Measurements from ENCODE around the gene OSBPL5.
"Not testable (repeated sequence)": the region's sequence is repeated elsewhere in the genome, so short reads cannot be mapped to it uniquely, and the experiment has no call there.

Gene OSBPL5

GRCh38 chr11:3123761-3124733 is 41.1 kb downstream of the OSBPL5 start:
- DNase-seq (ENCODE audit: low read depth in 2 of 3, low spot score in 2 of 3), result no peak

- no peak for DNase-seq (ENCODE audit: low read depth in 2 of 3, low spot score in 2 of 3)
Observed at GRCh38 chr11:3123305-3123704, 41.8 kb downstream of the OSBPL5 start.

DNA sequence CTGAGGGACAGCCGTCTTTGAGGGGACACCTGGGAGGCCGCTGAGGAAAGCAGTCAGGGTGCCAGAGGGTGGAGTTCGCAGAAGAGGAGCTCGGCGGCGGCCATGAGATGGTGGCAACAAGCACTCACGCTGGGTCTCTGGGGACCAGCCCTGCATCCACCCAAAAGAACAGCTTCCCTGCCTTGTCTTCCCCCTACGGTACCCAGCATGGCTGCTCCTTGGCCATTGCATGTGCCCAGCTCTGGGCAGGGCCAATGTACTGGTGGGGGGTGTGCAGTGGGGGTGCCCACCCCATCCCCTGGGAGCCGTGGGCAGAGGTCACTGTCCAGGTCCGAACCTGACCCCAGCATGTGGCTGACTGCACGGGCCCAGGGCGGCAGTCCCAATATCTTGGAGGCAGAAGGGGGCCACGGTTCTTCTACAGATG is 42.3 kb downstream of the OSBPL5 start:
- DNase-seq (ENCODE audit: low read depth in 2 of 3, low spot score in 2 of 3), result no peak

- no peak for DNase-seq (ENCODE audit: low read depth in 2 of 3, low spot score in 2 of 3)
Observed at GRCh38 chr11:3121931-3122774, 43.0 kb downstream of the OSBPL5 start.

GRCh38 chr11:3121416-3121815 is 43.7 kb downstream of the OSBPL5 start:
- no peak for DNase-seq (ENCODE audit: low read depth in 2 of 3, low spot score in 2 of 3)

GRCh38 chr11:3120071-3120792 is 44.9 kb downstream of the OSBPL5 start:
- no peak for DNase-seq (ENCODE audit: low read depth in 2 of 3, low spot score in 2 of 3)

DNA sequence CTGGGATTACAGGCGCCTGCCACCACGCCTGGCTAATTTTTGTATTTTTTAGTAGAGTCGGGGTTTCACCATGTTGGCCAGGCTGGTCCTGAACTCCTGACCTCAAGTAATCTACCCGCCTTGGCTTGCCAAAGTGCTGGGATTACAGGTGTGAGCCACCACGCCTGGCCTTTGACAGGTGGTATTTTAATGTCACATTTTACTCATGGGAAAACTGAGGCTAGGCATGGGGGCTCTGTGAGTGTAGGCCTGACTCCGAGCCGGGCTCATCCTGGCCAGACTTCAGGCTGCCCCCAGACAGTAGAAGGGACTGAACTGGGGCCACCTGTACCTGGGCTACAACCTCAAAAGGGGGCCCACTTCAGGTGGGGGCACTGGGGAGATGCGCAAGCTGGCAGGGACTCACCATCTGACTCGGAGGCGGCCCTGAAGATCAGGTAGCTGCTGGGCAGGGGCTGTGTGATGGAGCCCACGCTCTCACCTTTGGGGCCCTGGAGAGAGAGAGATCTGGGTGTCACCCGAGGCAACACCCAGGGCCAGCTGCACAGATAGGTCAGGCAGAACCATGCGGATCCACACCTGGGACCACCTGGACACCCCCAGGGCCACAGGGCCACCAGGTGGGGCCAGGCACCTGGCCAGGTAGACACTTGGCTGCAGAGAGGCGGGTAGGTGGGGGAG is 45.8 kb downstream of the OSBPL5 start:
- DNase-seq (ENCODE audit: low read depth in 2 of 3, low spot score in 2 of 3), result no peak

DNA sequence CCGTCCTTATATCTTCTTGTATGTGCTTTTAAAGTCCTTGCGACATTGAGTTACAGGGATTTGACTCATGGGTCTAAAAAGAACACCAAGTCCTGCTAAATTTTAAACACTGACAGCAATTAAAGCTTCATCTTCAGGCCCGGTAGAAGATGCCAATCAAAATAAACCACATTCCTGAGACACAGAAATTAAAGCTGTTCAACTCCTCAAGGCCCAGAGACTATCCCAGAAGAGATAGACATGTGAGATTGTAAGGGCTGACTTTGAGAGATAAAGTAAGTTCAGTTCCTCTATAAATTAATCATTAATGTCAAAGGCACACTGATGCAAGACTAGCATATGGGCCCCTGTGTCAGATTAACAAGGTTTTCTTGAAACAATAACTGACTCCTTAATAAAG is 49.8 kb downstream of the OSBPL5 start:
- DNase-seq (ENCODE audit: low read depth in 2 of 3, low spot score in 2 of 3), result no peak

- not testable (repeated sequence) for DNase-seq (ENCODE audit: low read depth in 2 of 3, low spot score in 2 of 3)
Observed at GRCh38 chr11:3113661-3114060, 51.4 kb downstream of the OSBPL5 start.

GRCh38 chr11:3111919-3112690 is 53.0 kb downstream of the OSBPL5 start:
- DNase-seq (ENCODE audit: low read depth in 2 of 3, low spot score in 2 of 3), result no peak

GRCh38 chr11:3111466-3111865 is 53.6 kb downstream of the OSBPL5 start:
- no peak for DNase-seq (ENCODE audit: low read depth in 2 of 3, low spot score in 2 of 3)

DNA sequence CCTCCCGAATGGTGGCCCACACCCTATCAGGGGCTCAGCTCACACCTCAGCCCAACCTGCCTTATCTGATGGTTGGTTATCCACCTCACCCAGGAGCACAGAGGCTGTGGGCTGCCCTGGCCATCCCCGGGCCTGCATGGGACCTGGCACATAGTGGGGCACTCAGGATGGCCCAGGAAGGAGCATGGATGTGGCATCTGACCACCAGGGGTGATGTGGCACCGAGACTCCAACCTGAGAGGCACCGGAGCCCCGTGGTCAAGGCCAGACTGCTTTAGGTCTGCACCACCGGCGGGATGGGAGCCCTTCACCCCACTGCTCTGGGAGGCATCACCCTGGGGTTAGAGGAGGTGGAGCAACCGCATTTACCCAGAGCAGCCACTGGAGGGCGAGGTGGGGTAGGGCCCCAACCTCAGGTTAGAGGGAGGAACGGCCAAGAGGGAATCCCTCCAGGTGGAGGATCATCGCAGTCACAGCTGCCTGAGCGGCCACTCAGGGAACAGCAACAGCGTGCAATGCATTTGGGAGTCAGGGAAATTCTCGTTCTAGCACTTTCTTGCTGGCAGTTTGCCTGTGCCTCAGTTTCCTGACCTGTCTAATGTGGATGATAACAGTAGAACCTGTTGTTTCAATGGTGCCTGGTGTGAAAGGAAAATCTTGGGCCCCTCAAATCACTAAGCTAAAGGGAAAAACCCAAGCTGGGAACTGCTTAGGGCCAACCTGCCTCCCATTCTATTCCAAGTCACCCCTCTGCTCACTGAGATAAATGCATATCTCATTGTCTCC is 55.0 kb downstream of the OSBPL5 start:
- peak in 1 of 3 experiments; percentile 15 for DNase-seq (ENCODE audit: low read depth in 2 of 3, low spot score in 2 of 3)

GRCh38 chr11:3109434-3109833 is 55.7 kb downstream of the OSBPL5 start:
- no peak for DNase-seq (ENCODE audit: low read depth in 2 of 3, low spot score in 2 of 3)

- DNase-seq (ENCODE audit: low read depth in 2 of 3, low spot score in 2 of 3), result no peak
Observed at GRCh38 chr11:3108183-3108721, 56.9 kb downstream of the OSBPL5 start.

- no peak for DNase-seq (ENCODE audit: low read depth in 2 of 3, low spot score in 2 of 3)
Observed at GRCh38 chr11:3107608-3108182, 57.4 kb downstream of the OSBPL5 start.

- no peak for DNase-seq (ENCODE audit: low read depth in 2 of 3, low spot score in 2 of 3)
Observed at GRCh38 chr11:3106736-3107524, 58.2 kb downstream of the OSBPL5 start.
